SU-DHL-6 (cell line): ENCODE measurements around the gene RIPPLY3.

Experiments used
- H2AFZ ChIP-seq: fragments of 200-600 bp; sonication (generic); 2 replicates; pipeline ENCODE4 v1.6.1; 2014; ENCODE audit warnings: low read depth, mild to moderate bottlenecking, moderate library complexity, mixed read lengths, antibody characterized with exemption, low read length; ENCODE audit not compliant: severe bottlenecking
- H3F3A ChIP-seq: fragments of 200-600 bp; shearing (Covaris generic); 2 replicates; pipeline ENCODE4 v1.6.0; 2016; ENCODE audit warnings: antibody characterized with exemption, mild to moderate bottlenecking; ENCODE audit not compliant: insufficient read depth
- H3K27ac ChIP-seq: fragments of 200-600 bp; sonication (generic); 2 replicates; pipeline ENCODE4 v1.5.1; 2016; ENCODE audit warnings: low read depth, mild to moderate bottlenecking, low read length, moderate library complexity, mixed read lengths
- H3K27me3 ChIP-seq: fragments of 200-600 bp; sonication (generic), shearing (Covaris generic); 2 replicates; pipeline ENCODE4 v1.6.0; 2014; ENCODE audit warnings: mild to moderate bottlenecking, low read length
- H3K36me3 ChIP-seq: fragments of 200-600 bp; sonication (generic); 2 replicates; pipeline ENCODE4 v1.6.1; 2014; ENCODE audit warnings: mild to moderate bottlenecking, low read length, mixed read lengths
- H3K4me2 ChIP-seq: fragments of 300-600, 200-600 bp; shearing (Covaris generic), sonication (generic); 2 replicates; pipeline ENCODE4 v1.6.0; 2014; ENCODE audit warnings: low read length, low read depth, mild to moderate bottlenecking; ENCODE audit not compliant: poor library complexity, severe bottlenecking
- H3K4me3 ChIP-seq: fragments of 200-600 bp; sonication (generic); 2 replicates; pipeline ENCODE4 v1.5.1; 2014; ENCODE audit warnings: antibody characterized with exemption, low read length, mild to moderate bottlenecking, mixed read lengths; ENCODE audit not compliant: insufficient read depth, poor library complexity, severe bottlenecking
- H3K79me2 ChIP-seq: fragments of 200-600 bp; sonication (generic); 2 replicates; pipeline ENCODE4 v1.6.1; 2014; ENCODE audit warnings: mild to moderate bottlenecking, low read length, moderate library complexity; ENCODE audit not compliant: insufficient read depth
- H3K9ac ChIP-seq: fragments of 200-600 bp; sonication (generic); 2 replicates; pipeline ENCODE4 v1.7.0; 2014; ENCODE audit warnings: mild to moderate bottlenecking, low read length
- H3K9me2 ChIP-seq: fragments of 200-600 bp; sonication (generic); replicated peaks from 2 replicates; pipeline ENCODE4 v1.6.1; 2014; ENCODE audit warnings: low read length; ENCODE audit not compliant: insufficient read depth
- H3K9me3 ChIP-seq: fragments of 200-600 bp; sonication (generic); 2 replicates; pipeline ENCODE4 v1.6.1; 2014; ENCODE audit warnings: low read length, mixed read lengths; ENCODE audit not compliant: insufficient read depth
- H4K20me1 ChIP-seq: fragments of 200-600 bp; sonication (generic); 2 replicates; pipeline ENCODE4 v1.6.1; 2014; ENCODE audit warnings: low read depth, mild to moderate bottlenecking, antibody characterized with exemption, low read length, moderate library complexity, mixed read lengths
- EZH2phosphoT487 ChIP-seq: fragments of 200-600 bp; sonication (generic), shearing (Covaris generic); conservative IDR thresholded peaks from 2 replicates; pipeline ENCODE4 v1.6.1; 2018; ENCODE audit warnings: mild to moderate bottlenecking, antibody characterized with exemption, low read length, moderate library complexity, mixed read lengths
- TF ChIP-seq, protein P1 (sequence below): fragments of 200-600 bp; sonication (generic); IDR thresholded peaks from one replicate; pipeline ENCODE4 v1.5.1; 2017; ENCODE audit warnings: antibody characterized with exemption, mild to moderate bottlenecking, low read length, moderate library complexity; ENCODE audit not compliant: insufficient read depth, poor library complexity, severe bottlenecking

RIPPLY3 gene

DNA sequence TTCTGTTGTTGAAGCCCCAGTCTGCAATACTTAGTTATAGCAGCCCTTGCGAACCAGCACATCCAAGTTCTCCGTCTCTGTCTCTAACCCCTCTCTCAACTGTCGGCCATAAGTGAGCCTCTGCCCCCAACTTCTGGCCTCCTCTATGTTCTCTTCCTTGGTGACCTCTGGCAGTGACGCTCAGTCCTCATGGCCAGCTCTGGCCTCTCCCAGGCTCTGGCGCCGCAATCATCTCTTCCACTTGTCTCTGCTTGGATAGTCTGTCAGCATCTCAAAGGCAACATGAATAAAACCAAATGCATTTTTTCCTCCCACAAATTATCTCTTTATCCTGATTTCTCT is 31.7 kb upstream of the RIPPLY3 start:
- Histone ChIP-seq H3K4me3 (no peak overlapping the region), H3K79me2 (no peaks in the 10 kb centered on the region), H3K9ac (no peak overlapping the region), H4K20me1 (no peaks in the 10 kb centered on the region), H3K9me3 (no peaks in the 10 kb centered on the region), H2AFZ (no peak overlapping the region), H3K36me3 (no peaks in the 10 kb centered on the region), H3K9me2 (no peaks in the 10 kb centered on the region), H3K27ac (no peak overlapping the region), H3F3A (no peaks in the 10 kb centered on the region), H3K27me3 (no peaks in the 10 kb centered on the region), H3K4me2 (no peak overlapping the region)
- TF ChIP-seq, protein P1, sequence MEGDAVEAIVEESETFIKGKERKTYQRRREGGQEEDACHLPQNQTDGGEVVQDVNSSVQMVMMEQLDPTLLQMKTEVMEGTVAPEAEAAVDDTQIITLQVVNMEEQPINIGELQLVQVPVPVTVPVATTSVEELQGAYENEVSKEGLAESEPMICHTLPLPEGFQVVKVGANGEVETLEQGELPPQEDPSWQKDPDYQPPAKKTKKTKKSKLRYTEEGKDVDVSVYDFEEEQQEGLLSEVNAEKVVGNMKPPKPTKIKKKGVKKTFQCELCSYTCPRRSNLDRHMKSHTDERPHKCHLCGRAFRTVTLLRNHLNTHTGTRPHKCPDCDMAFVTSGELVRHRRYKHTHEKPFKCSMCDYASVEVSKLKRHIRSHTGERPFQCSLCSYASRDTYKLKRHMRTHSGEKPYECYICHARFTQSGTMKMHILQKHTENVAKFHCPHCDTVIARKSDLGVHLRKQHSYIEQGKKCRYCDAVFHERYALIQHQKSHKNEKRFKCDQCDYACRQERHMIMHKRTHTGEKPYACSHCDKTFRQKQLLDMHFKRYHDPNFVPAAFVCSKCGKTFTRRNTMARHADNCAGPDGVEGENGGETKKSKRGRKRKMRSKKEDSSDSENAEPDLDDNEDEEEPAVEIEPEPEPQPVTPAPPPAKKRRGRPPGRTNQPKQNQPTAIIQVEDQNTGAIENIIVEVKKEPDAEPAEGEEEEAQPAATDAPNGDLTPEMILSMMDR, result no peak
- TF ChIP-seq EZH2phosphoT487, result no peak

DNA sequence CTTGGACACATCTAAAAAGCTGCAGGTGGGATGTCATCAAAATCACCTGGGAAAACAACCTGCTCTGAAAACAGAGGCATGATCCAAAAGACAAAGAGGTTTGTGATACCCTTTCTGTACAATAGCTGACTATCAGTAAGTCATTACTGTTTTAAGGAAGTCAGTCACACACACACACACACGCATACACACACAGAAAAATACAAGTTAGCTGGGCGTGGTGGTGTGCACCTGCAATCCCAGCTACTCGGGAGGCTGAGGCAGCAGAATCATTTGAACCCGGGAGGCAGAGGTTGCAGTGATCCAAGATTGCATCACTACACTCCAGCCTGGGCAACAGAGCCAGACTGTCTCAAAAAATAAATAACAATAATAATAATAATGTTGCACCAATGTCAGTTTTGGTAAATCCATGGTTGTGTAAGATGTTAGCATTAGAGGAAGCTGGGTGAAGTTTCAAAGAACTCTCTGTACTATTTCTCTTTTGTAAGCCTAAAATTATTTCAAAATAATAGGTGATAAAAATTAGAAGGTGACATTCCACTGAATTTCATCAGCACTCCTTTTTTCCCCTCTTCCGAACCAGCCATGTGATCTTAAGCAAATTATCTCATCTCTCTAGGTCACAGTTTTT is 30.2 kb upstream of the RIPPLY3 start:
- H3K79me2 ChIP-seq, result no peaks in the 10 kb centered on the region
- no peaks in the 10 kb centered on the region for H4K20me1 ChIP-seq
- no peak overlapping the region for H3K9ac ChIP-seq
- no peaks in the 10 kb centered on the region for H3K36me3 ChIP-seq
- no peaks in the 10 kb centered on the region for H3K9me2 ChIP-seq
- H3K27me3 ChIP-seq, result no peaks in the 10 kb centered on the region
- H3K4me3 ChIP-seq, result no peak overlapping the region
- no peak overlapping the region for H2AFZ ChIP-seq
- TF ChIP-seq EZH2phosphoT487, result no peak
- TF ChIP-seq, protein P1, result no peak
- no peak overlapping the region for H3K4me2 ChIP-seq
- no peaks in the 10 kb centered on the region for H3F3A ChIP-seq
- H3K27ac ChIP-seq, result no peak overlapping the region
- no peaks in the 10 kb centered on the region for H3K9me3 ChIP-seq

DNA sequence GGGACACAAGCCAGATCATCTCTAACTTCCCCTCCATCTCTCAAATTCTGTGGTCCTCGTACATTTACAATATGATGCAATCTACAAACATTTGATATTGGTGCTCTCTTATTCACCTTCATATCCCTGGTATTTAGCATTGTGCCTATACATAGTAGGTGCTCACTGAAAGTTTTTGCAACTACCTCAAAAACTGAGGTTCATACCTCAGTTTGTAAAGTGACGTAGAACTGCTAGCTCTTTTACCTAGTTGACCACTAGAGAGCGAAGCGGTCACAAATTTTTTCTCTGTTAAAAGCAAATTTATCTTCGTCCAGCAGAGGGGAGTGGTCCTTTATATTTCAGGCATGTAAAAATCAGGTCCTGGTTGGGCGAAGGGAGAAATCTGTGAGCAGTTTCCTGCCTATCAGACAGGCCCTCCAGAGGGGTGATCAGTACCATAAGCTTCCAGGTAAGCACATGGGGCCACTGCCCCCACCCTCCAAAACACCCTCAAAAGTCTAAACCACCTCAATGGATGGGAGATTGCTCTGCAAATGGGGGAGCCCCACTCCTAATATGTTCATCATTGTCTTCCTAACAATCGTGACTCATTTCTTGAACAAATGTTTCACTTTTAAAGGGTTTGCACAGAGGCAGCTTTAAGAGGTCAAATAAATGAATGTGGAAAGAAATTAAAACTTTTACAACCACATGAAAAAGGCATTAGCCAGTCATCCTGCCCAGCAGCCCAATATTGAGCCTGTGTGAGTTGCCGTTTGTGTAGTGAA is 29.4 kb upstream of the RIPPLY3 start:
- no peak overlapping the region for H3K9ac ChIP-seq
- no peaks in the 10 kb centered on the region for H3K79me2 ChIP-seq
- no peaks in the 10 kb centered on the region for H3K9me2 ChIP-seq
- H4K20me1 ChIP-seq, result no peaks in the 10 kb centered on the region
- H2AFZ ChIP-seq, result no peak overlapping the region
- no peaks in the 10 kb centered on the region for H3K36me3 ChIP-seq
- no peak overlapping the region for H3K4me3 ChIP-seq
- no peak for TF ChIP-seq EZH2phosphoT487
- TF ChIP-seq, protein P1, result peak; percentile 40
- no peaks in the 10 kb centered on the region for H3K27me3 ChIP-seq
- H3K4me2 ChIP-seq, result no peak overlapping the region
- no peaks in the 10 kb centered on the region for H3K9me3 ChIP-seq
- no peaks in the 10 kb centered on the region for H3F3A ChIP-seq
- no peak overlapping the region for H3K27ac ChIP-seq
